SK-N-SH (cell line): Measurements from ENCODE around the gene SSPN.

Source experiments
- CHD2 ChIP-seq: fragments of 150-350 bp; IDR thresholded peaks from 2 replicates; pipeline ENCODE4 v1.6.1; 2018; ENCODE audit warnings: low read length; ENCODE audit not compliant: partially characterized antibody
- JUND ChIP-seq: IDR thresholded peaks from 2 replicates; pipeline ENCODE4 v1.4.0; 2012
- POLR2AphosphoS5 ChIP-seq: IDR thresholded peaks from 2 replicates; pipeline ENCODE4 v1.6.1; 2012; ENCODE audit warnings: low read depth, low read length
- RAD21 ChIP-seq: IDR thresholded peaks from 2 replicates; pipeline ENCODE4 v1.6.1; 2012; ENCODE audit warnings: mild to moderate bottlenecking, low read length
- TF ChIP-seq, protein P1 (sequence below): IDR thresholded peaks from 2 replicates; pipeline ENCODE4 v1.6.1; 2012; ENCODE audit warnings: mild to moderate bottlenecking, low read depth, low read length, moderate library complexity
- TF ChIP-seq, protein P2 (sequence below): IDR thresholded peaks from 2 replicates; pipeline ENCODE4; 2012

DNA sequence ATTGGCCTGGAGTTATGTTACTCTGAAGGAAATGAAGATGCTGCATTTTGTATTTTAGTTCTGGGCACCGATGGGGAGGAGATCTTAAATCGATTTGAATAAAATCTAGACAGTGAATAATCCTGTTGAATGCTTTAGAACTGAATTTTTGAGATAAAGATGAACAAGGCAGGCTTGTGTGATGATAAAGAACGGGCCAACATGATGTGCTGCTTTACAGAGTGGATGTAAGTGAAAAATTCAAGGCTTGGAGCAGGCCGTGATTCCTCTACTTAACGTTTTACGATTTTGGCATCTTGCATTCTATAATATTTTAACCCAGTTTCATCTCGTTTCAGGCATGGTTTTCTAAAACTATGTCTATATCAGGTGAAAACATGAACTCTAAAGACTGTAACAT lies 47.1 kb upstream of the SSPN start:
- TF ChIP-seq, protein P1, sequence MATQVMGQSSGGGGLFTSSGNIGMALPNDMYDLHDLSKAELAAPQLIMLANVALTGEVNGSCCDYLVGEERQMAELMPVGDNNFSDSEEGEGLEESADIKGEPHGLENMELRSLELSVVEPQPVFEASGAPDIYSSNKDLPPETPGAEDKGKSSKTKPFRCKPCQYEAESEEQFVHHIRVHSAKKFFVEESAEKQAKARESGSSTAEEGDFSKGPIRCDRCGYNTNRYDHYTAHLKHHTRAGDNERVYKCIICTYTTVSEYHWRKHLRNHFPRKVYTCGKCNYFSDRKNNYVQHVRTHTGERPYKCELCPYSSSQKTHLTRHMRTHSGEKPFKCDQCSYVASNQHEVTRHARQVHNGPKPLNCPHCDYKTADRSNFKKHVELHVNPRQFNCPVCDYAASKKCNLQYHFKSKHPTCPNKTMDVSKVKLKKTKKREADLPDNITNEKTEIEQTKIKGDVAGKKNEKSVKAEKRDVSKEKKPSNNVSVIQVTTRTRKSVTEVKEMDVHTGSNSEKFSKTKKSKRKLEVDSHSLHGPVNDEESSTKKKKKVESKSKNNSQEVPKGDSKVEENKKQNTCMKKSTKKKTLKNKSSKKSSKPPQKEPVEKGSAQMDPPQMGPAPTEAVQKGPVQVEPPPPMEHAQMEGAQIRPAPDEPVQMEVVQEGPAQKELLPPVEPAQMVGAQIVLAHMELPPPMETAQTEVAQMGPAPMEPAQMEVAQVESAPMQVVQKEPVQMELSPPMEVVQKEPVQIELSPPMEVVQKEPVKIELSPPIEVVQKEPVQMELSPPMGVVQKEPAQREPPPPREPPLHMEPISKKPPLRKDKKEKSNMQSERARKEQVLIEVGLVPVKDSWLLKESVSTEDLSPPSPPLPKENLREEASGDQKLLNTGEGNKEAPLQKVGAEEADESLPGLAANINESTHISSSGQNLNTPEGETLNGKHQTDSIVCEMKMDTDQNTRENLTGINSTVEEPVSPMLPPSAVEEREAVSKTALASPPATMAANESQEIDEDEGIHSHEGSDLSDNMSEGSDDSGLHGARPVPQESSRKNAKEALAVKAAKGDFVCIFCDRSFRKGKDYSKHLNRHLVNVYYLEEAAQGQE: no peak
- TF ChIP-seq POLR2AphosphoS5 (no peak), RAD21 (no peak), JUND (no peak), CHD2 (no peak)
- TF ChIP-seq, protein P2, sequence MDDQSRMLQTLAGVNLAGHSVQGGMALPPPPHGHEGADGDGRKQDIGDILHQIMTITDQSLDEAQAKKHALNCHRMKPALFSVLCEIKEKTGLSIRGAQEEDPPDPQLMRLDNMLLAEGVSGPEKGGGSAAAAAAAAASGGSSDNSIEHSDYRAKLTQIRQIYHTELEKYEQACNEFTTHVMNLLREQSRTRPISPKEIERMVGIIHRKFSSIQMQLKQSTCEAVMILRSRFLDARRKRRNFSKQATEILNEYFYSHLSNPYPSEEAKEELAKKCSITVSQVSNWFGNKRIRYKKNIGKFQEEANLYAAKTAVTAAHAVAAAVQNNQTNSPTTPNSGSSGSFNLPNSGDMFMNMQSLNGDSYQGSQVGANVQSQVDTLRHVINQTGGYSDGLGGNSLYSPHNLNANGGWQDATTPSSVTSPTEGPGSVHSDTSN: no peak
